Lower lobe of right lung (tissue), 2 donors: ENCODE results near the gene HOPX. TPM values are rescaled to one million over a fixed set of nuclear protein-coding genes. Genes with fewer than 3 reads are reported as not detected.

Source experiments
- ATAC-seq, 2 donors: fragments of 200-7000 bp; cut with Tn5 transposase; one replicate each; pipeline ENCODE4 v1.9.1; 2020 to 2022; ENCODE audit warnings: mild to moderate bottlenecking in 2 of 2, moderate library complexity in 2 of 2
- DNase-seq: peaks from one replicate; pipeline ENCODE4 v3.0.0-alpha.2; 2020
- H3K27ac ChIP-seq: fragments of 200-600 bp; one replicate; pipeline ENCODE4 v1.8.0; 2022
- H3K27me3 ChIP-seq: fragments of 200-600 bp; one replicate; pipeline ENCODE4 v1.8.0; 2022; ENCODE audit warnings: low read depth
- H3K36me3 ChIP-seq: fragments of 200-600 bp; one replicate; pipeline ENCODE4 v1.8.0; 2022; ENCODE audit warnings: mild to moderate bottlenecking
- H3K4me1 ChIP-seq: fragments of 200-600 bp; one replicate; pipeline ENCODE4 v1.8.0; 2022
- H3K4me3 ChIP-seq: fragments of 200-600 bp; one replicate; pipeline ENCODE4 v1.8.0; 2022; ENCODE audit warnings: mild to moderate bottlenecking
- H3K9me3 ChIP-seq: fragments of 200-600 bp; one replicate; pipeline ENCODE4 v1.8.0; 2022
- CTCF ChIP-seq: fragments of 200-600 bp; IDR thresholded peaks from one replicate; pipeline ENCODE4 v1.8.0; 2022; ENCODE audit warnings: antibody characterized with exemption, mild to moderate bottlenecking
- intact Hi-C: fragments of 100-400 bp; cut with DNase I; formaldehyde crosslinking; loops from one replicate; pipeline ENCODE4 v1.11.0; 2022
- total RNA-seq: library from RNA; stranded (reverse); fragmentation: NEBNext Ultra II Directional; extraction: Animal tissue kit (Norgen Biotek cat#: 25700); gene quantifications from one replicate; pipeline ENCODE4 v1.2.1, GENCODE V29; 2021
- donor health status: DM: no; HTN: yes; CAD: no; lungs with severe emphysema.

Gene HOPX
- total RNA-seq, 1 donor from 2014 or later, result 341 TPM

GRCh38 chr4:56630876-56631666 lies 50.0 kb downstream of the HOPX start:
- H3K4me3 ChIP-seq, result no peak overlapping the region
- ATAC-seq (no peak), DNase-seq (no peak)
- intact Hi-C loops, result no loop called here
- H3K4me1 ChIP-seq, result no peaks in the 10 kb centered on the region
- TF ChIP-seq CTCF, result no peak
- no peaks in the 10 kb centered on the region for H3K27me3 ChIP-seq
- no peak overlapping the region for H3K27ac ChIP-seq
- H3K9me3 ChIP-seq, result no peaks in the 10 kb centered on the region
- no peaks in the 10 kb centered on the region for H3K36me3 ChIP-seq

- intact Hi-C loops, result no loop called here
- H3K4me3 ChIP-seq, result no peak overlapping the region
These were observed 52.5 kb downstream of the HOPX start for GRCh38 chr4:56628592-56628991.

GRCh38 chr4:56627985-56628384 lies 53.1 kb downstream of the HOPX start:
- no peak for DNase-seq
- no peaks in the 10 kb centered on the region for H3K27me3 ChIP-seq
- intact Hi-C loops, result no loop called here
- H3K4me1 ChIP-seq, result no peaks in the 10 kb centered on the region
- H3K36me3 ChIP-seq, result no peaks in the 10 kb centered on the region
- no peak for TF ChIP-seq CTCF
- H3K4me3 ChIP-seq, result no peak overlapping the region
- no peak for ATAC-seq
- peaks cover 12% of the 10 kb centered on the region for H3K9me3 ChIP-seq
- no peak overlapping the region for H3K27ac ChIP-seq

More at GRCh38 chr4:56628592-56628991, 52.5 kb downstream of the HOPX start:
- ATAC-seq (no peak), DNase-seq (no peak)
- no peaks in the 10 kb centered on the region for H3K27me3 ChIP-seq
- no peak overlapping the region for H3K27ac ChIP-seq
- peaks cover 12% of the 10 kb centered on the region for H3K9me3 ChIP-seq
- TF ChIP-seq CTCF, result no peak
- H3K36me3 ChIP-seq, result no peaks in the 10 kb centered on the region
- no peaks in the 10 kb centered on the region for H3K4me1 ChIP-seq

GRCh38 chr4:56627375-56627774 lies 53.7 kb downstream of the HOPX start:
- H3K27ac ChIP-seq, result no peak overlapping the region
- no peaks in the 10 kb centered on the region for H3K4me1 ChIP-seq
- DNase-seq (no peak), ATAC-seq (no peak)
- H3K36me3 ChIP-seq, result no peaks in the 10 kb centered on the region
- H3K9me3 ChIP-seq, result peaks cover 12% of the 10 kb centered on the region
- H3K4me3 ChIP-seq, result no peak overlapping the region
- no peak for TF ChIP-seq CTCF
- intact Hi-C loops, result no loop called here
- H3K27me3 ChIP-seq, result no peaks in the 10 kb centered on the region

- H3K9me3 ChIP-seq, result peaks cover 12% of the 10 kb centered on the region
- H3K4me3 ChIP-seq, result no peak overlapping the region
- intact Hi-C loops, result no loop called here
- no peaks in the 10 kb centered on the region for H3K4me1 ChIP-seq
- H3K27ac ChIP-seq, result no peak overlapping the region
- H3K36me3 ChIP-seq, result no peaks in the 10 kb centered on the region
- ATAC-seq (no peak), DNase-seq (no peak)
- TF ChIP-seq CTCF, result no peak
- H3K27me3 ChIP-seq, result no peaks in the 10 kb centered on the region
These were observed 54.1 kb downstream of the HOPX start for GRCh38 chr4:56626963-56627362.
